Cerebellar nuclear complex (tissue), 1 donor: ENCODE results near the gene ULK4.

ENCODE experiments used
- DNase-seq, 2 experiments: peaks; one replicate each; lab custom pipeline; 2025; lab: John Stamatoyannopoulos, UW

Gene ULK4

GRCh38 chr3:41362638-41363559, 599.0 kb downstream of the ULK4 start:
- no peak for DNase-seq

GRCh38 chr3:41357271-41357670, 604.6 kb downstream of the ULK4 start:
- no peak for DNase-seq

GRCh38 chr3:41356775-41357174, 605.1 kb downstream of the ULK4 start:
- DNase-seq, result no peak

DNA sequence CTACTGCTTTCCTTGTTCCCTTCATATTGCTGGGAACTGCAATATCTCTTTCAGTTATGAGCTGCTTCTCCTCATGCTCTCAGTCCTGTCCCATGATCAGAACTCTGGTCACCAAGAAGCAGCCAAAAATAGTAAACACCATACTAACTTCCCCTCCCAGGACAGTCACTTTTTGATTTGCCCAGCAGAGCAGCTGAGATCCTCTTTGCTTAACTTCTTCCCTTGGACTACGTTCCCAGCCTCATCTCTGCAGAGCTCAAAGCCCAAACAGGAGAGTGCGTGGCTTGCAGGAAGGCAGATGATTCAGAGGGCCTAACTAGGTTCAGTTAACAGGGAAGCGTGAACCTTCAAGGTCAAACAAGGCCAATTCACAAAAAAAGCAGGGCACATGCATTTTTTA, 609.4 kb downstream of the ULK4 start:
- no peak for DNase-seq

- no peak for DNase-seq
Observed at GRCh38 chr3:41350441-41350840, 611.5 kb downstream of the ULK4 start.

GRCh38 chr3:41348401-41348800, 613.5 kb downstream of the ULK4 start:
- DNase-seq, result no peak

- DNase-seq, result no peak
Observed at GRCh38 chr3:41346698-41347270, 615.1 kb downstream of the ULK4 start.

DNA sequence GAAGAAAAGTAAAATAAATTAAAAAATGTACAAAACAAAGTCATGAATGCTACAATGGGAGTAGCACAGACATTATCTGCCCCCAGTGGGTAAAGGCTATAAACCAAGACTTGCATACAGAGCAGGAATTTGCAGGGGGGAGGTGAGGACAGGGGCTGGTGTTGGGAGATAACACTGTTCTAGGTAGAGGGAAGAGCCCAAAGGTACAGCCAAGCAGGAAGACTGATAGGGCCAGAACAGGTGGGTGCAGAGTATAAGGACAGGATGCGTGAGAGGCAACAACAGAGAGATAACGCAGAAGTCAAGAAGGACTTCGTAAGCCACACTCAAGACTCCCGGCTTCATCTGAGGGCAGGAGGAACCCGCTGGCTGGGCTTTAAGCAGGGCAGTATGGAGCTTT, 616.1 kb downstream of the ULK4 start:
- DNase-seq, result no peak

DNA sequence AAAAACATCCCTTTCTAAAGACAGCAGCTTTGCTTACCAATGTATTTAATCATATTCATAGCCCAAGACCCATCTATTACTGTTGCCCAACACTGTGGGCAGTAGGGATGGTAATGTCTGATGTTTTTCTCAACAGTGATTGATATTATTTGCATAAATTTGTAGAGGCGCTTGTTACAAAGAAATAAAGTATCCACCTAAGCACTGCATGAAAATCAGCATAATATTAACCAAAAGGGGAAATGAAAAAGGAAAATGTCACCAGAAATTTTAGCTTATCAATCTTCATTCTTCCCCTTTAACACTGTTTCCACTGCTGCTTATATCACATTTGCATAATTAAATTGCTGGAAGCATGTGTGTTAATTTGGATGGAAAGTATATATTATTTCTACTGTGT, 622.1 kb downstream of the ULK4 start:
- DNase-seq, result no peak

DNA sequence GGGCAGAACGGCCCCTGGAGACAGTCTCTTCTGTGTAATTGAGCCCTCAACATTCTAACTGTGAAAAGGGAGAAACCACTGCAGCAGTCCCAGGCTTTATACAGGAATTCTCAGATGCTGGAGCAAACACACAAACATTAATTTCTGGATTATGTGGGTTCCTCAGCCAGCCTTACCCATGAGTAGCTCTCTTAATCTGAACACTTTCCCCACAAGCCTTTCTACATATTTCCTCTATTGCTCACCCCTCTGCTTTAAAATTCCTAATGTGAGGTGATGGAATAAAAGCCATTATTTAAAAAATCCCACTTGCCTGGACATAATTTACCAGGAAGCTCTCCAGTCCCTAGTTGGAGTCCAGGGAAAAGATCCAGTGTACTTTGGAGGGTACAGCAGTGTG, 623.6 kb downstream of the ULK4 start:
- DNase-seq, result no peak

GRCh38 chr3:41334426-41334825, 627.5 kb downstream of the ULK4 start:
- DNase-seq, result no peak

- no peak for DNase-seq
Observed at GRCh38 chr3:41331041-41331440, 630.9 kb downstream of the ULK4 start.

- DNase-seq, result no peak
Observed at GRCh38 chr3:41330465-41330864, 631.4 kb downstream of the ULK4 start.

- DNase-seq, result no peak
Observed at GRCh38 chr3:41329881-41330280, 632.0 kb downstream of the ULK4 start.

GRCh38 chr3:41328926-41329325, 633.0 kb downstream of the ULK4 start:
- no peak for DNase-seq

DNA sequence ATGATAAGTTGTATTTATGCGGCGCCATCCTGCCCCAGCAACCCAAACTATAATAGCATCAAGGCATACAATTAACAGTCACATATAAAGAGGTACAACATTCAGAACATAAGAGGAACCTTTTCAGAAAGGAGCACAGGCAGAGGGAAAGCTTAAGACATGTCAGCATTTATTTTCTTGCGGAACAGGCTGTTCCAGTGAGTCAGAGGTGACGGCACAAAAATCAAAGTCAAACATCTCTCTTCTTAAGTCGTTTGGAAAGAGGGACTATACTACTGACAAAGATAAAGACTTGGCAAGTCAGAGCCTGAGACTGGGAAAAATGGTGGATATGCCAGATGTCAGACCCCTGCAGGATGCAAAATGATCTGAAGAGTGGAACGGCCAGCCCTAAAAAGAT, 634.2 kb downstream of the ULK4 start:
- no peak for DNase-seq

- DNase-seq, result no peak
Observed at GRCh38 chr3:41324156-41324475, 637.8 kb downstream of the ULK4 start.

DNA sequence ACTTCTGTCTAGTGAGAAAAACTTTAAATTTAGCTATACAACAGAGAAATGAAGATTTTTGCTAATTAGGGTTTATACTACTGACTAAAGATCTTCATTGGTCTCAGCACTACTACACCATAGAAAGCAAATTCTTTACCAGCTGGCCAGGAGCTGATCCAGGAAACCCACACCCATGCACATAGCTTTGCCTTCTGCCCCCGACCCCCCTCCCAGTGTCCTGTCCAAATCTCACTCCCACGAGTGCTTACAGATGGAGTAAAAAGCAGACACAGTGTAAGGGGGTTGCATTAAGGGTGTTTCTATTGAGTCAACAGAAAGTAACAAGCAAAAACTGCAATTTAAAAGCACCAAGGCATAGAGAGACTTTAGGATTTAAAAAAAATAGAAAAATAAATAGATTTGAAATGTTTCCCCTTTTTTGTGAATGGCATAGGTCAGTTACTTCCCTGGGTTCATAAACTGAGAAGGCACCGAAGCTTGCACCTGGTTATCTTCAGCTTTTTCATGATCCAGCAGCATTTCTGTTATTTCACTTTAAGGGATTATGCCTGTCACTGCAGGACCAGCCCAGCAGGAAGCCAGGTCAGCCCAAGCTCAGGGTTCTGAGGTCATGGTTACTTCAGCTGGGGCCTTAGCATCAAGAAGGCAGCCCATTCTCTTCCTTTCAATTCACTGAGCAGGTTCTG, 638.3 kb downstream of the ULK4 start:
- no peak for DNase-seq

DNA sequence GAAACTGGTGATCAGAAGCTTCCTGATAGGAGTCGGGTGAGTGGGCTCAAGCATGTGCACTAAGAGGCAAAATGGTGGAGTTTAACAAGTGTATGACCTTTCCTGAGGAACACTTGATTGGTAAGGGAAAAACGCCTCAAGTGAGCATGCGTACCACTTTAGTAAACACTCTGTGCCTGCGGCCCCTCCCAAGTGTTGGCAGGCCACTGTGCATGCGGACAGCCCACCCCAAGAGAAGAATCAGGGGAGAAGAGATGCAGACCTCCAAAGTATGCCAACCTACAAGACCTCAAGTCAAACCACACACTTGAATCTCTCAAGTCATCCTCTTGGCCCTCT, 640.3 kb downstream of the ULK4 start:
- no peak for DNase-seq

DNA sequence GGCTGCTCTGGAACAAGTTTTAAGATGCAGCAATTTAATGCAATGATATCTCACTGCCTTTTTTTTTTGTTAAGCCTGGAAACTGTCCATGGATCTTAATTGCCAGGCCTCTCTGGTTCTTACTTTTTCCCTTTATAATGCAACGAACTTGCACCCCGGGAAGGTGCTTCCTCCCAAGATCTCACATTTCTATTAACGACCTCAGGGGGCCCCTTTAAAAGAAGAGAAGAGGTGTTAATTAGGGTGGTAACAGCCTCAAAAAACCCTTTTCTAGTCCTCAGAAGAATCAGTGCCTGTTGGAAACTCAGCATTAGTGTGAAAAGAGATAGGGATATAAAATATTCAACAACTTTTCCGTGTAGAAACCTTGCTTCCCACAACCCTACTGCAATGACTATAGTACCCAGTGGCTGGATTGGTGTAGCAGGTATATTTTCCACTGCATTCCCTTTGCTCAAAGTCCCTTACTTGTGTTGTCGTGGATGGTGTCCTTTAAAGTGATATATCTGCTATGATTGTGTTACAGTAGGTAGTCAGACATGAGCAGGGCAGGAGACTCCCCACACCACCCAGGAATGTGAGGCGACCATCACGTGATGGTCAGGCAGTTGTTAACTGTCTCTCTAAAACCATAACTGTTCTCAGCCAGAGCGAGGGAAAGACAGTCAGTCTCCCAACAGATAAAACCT, 640.8 kb downstream of the ULK4 start:
- DNase-seq, result no peak

DNA sequence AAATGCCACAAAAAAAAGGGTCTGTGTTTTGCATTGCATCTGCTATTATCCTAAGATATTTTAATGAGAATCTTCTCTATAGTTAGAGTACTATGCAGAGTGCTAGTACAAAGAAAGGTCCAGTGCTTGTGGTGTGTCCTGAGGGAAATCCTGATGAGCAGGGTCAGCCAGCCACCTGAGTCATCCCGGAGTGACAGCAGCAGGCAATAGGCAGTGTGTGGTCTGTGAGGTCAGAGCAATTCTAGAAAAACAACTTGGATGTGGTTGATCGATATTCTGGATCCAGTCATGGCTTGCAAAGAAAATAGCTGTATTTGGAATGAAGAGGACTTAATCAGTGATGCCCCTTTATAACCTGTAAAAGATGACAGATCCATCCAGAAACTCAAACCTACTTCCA, 643.4 kb downstream of the ULK4 start:
- DNase-seq, result no peak

- DNase-seq, result no peak
Observed at GRCh38 chr3:41317718-41318117, 644.2 kb downstream of the ULK4 start.

DNA sequence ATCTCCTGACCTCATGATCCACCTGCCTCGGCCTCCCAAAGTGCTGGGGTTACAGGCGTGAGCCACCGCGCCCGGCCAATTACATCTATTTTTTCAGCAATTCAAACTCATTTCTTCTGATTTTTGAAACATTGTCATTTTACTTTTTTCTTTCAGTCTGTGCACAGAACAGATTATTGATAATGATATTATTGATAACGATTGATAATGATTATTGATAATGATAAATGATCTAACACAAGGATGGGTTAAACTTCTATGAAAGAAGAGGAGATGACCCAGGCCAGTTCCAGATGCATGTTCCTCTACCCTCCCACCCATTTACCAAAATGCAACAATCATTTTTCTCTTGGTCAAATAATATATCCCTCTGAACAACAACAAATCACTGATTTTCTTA, 644.6 kb downstream of the ULK4 start:
- no peak for DNase-seq
